ENCODE data around the gene SH3RF3.

GRCh38 chr2:109300582-109300981 is 171.6 kb downstream of the SH3RF3 start:
- TF ChIP-seq SUZ12 (IDR thresholded peaks at IDR 0.05; ENCODE audit: extremely low read depth, insufficient read depth, insufficient read length) (no peak), ZNF274 (IDR thresholded peaks at IDR 0.05; ENCODE audit: low read depth, low read length) (no peak), YY1 (IDR thresholded peaks at IDR 0.05; ENCODE audit: insufficient read depth, insufficient read length) (no peak)

All from NT2/D1 (cell line).